Naive thymus-derived CD8-positive, alpha-beta T cell (primary cell): ENCODE data around the gene TMEM106B. TPM values are rescaled to one million over a fixed set of nuclear protein-coding genes. Genes with fewer than 3 reads are reported as not detected.
"Not testable (repeated sequence)": the region's sequence is repeated elsewhere in the genome, so short reads cannot be mapped to it uniquely, and the experiment has no call there.

Experiments used
- ATAC-seq, 2 donors: fragments of 150-1000 bp; cut with Tn5 transposase in 1 of 2; sonication (Bioruptor Pico), chemical (Tn5 transposase) in 1 of 2; 1 replicate in 1 of 2; 2 replicates in 1 of 2; pipeline ENCODE4 v1.10.0; 2021; ENCODE audit warnings: mild to moderate bottlenecking in 2 of 2, moderate library complexity in 2 of 2
- POLR2A ChIA-PET: fragments of 350-600 bp; sonication (Branson Sonifier 250); formaldehyde crosslinking; loops from one replicate; lab custom pipeline; 2021; ENCODE audit warnings: antibody characterized with exemption; lab: Charles Lee
- DNase-seq, 10 donors: peaks; one replicate each; pipeline versions ENCODE4 v3.0.0 to v3.0.0-alpha.2; 2020 to 2022
- H3K27ac Mint-ChIP-seq, 10 donors: one replicate each; pipeline ENCODE4 v1.8.0; 2020 to 2022; ENCODE audit warnings: mild to moderate bottlenecking in 10 of 10, mixed read lengths in 10 of 10, moderate library complexity in 4 of 10, inconsistent platforms in 1 of 10
- H3K27me3 Mint-ChIP-seq, 5 donors: one replicate each; pipeline ENCODE4 v1.8.0; 2021 to 2022; ENCODE audit warnings: mixed read lengths in 5 of 5
- H3K36me3 Mint-ChIP-seq, 3 donors: one replicate each; pipeline ENCODE4 v1.8.0; 2020 to 2022; ENCODE audit warnings: mixed read lengths in 3 of 3, mild to moderate bottlenecking in 2 of 3, inconsistent platforms in 1 of 3
- H3K4me1 Mint-ChIP-seq, 4 donors: one replicate each; pipeline ENCODE4 v1.8.0; 2021 to 2022; ENCODE audit warnings: mixed read lengths in 4 of 4
- H3K4me3 Mint-ChIP-seq, 10 donors: one replicate each; pipeline ENCODE4 v1.8.0; 2020 to 2022; ENCODE audit warnings: mild to moderate bottlenecking in 10 of 10, mixed read lengths in 10 of 10, moderate library complexity in 6 of 10, inconsistent platforms in 1 of 10
- H3K9me3 Mint-ChIP-seq, 9 donors: one replicate each; pipeline ENCODE4 v1.8.0; 2020 to 2022; ENCODE audit warnings: mixed read lengths in 9 of 9, mild to moderate bottlenecking in 3 of 9, inconsistent platforms in 1 of 9, moderate library complexity in 1 of 9
- polyA plus RNA-seq, 3 donors: library from polyadenylated mRNA; unstranded; fragments of 300-500 nt; fragmentation: Illumina TruSeq; gene quantifications; one replicate each; pipeline ENCODE4 v1.2.3, GENCODE V29; 2021
- total RNA-seq, 8 experiments: library from RNA in 2 of 8; stranded (reverse) in 2 of 8; gene quantifications; one replicate each; pipeline ENCODE4 v1.2.3 and lab custom pipeline; 2021 to 2026

TMEM106B gene
- total RNA-seq (10 to 100 TPM; 49.3 to 57.6 TPM), polyA plus RNA-seq (10 to 100 TPM; 40.9 to 45.6 (median 44.1) TPM), total RNA-seq (lab: John Stamatoyannopoulos, UW) (55.8 to 97.9 (median 77.3) reads per million in 6 experiments)

DNA sequence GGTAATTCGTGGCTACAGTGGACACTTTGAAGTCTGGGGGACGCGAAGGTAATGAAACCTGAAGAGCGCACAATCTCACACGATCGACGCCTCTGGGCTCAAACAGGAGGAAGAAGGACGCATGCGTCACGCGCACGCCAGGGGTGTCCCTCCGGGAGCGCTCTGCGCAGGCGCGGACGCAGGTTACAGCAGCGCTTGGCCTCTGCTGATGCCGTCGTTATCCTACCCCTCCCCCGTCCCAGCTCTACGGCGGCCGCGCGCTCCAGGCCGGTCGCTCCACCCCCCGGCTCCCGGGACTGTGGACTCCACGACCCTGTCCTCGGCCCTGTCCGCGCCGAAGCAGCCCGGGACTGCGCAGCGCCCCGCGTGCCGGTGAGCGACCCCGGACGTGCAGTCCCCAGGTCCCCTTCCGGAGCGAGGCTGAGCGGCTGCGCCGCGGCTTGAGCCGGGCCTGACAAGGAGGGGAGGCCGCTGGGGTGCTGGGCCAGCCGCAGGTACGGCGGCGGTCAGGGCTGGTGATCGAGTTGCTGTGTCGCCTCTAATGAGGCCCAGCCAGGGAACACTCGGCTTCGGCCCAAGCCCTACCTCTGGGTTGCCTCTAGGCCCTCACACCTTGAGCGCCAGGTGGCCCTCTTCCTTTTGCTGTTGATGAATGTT, at the start of gene TMEM106B:
Gene TMEM106B (plus strand): TSS at position 241 of the 657 bp plus-strand sequence. CDS start 3,517 bp downstream, outside the sequence.
- peaks cover 0 to 8% (median 0%) of the 10 kb centered on the region in 5 donors for H3K27me3 Mint-ChIP-seq
- POLR2A ChIA-PET: interaction anchor here (0.6 to 2.6 kb wide), 21 partner anchors 9 to 337 kb away, joined by 3 to 28 read pairs (median 4); partner anchors contain the start of gene VWDE
- peaks cover 0 to 22% (median 12%) of the 10 kb centered on the region in 3 donors for H3K36me3 Mint-ChIP-seq
- ATAC-seq (peak; percentile 87 to 88), DNase-seq (peak; percentile 94 to 99 (median 97))
- peak within 1 kb of the TSS; percentile 94 to 99 (median 98) for H3K4me3 Mint-ChIP-seq
- peak within 1 kb of the TSS; percentile 99 to 100 (median 99) for H3K27ac Mint-ChIP-seq
- H3K4me1 Mint-ChIP-seq: peaks cover 21 to 49% (median 45%) of the 10 kb centered on the region in 4 donors
- H3K9me3 Mint-ChIP-seq: no peaks in the 10 kb centered on the region

DNA sequence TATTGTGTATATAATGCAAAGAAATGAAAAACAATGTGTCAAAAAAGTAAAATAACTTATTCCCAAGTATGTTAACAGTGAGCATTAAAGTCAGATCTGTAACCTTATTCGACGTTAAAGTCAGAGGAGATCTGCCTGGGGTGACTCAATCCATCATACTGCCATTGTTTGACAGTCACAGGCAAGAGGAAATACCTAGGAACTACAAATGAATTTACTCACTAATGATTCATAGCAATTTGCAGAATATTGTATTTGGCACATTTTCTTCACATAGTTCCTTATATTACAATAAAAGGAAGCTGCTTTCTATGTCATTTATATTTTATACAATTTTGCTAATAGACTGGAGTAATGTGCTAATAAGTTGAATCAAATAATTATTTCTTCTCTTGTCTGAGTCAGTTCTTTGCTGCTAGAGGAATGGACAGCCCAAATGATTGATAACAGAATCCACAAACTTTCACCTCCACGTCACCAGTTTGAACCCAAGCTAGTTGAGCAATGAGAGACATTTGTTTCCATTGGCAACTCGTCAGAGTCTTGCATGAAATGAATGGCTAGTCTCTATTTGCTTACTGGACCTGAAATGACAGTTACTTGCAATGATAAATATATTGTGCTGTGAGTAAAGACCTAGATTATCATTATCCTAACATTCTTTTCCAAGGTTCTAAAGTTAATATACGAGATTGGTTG, 48.5 kb upstream of the TMEM106B start:
- Mint-ChIP-seq H3K27me3 (no peaks in the 10 kb centered on the region), H3K36me3 (peaks cover 0 to 32% (median 13%) of the 10 kb centered on the region in 3 donors), H3K9me3 (peaks cover 0 to 42% (median 15%) of the 10 kb centered on the region in 9 donors), H3K4me3 (no peak overlapping the region), H3K27ac (no peak overlapping the region), H3K4me1 (peaks cover 0 to 10% (median 0%) of the 10 kb centered on the region in 4 donors)
- POLR2A ChIA-PET: no interaction called here
- no peak for ATAC-seq
- DNase-seq: no peak

DNA sequence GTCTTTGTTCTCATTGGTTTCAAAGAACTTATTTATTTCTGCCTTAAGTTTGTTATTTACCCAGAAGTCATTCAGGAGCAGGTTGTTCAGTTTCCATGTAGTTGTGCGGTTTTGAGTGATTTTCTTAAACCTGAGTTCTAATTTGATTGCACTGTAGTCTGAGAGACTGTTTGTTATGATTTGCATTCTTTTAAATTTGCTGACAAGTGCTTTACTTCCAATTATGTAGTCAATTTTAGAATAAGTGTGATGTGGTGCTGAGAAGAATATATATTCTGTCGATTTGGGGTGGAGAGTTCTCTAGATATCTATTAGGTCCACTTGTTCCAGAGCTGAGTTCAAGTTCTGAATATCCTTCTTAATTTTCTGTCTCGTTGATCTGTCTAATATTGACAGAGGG, 43.0 kb upstream of the TMEM106B start:
- peaks cover 8 to 74% (median 34%) of the 10 kb centered on the region in 9 donors for H3K9me3 Mint-ChIP-seq
- DNase-seq, H3K4me3 Mint-ChIP-seq, ATAC-seq, H3K27me3 Mint-ChIP-seq: not testable (repeated sequence)
- H3K36me3 Mint-ChIP-seq: peaks cover 2 to 65% (median 40%) of the 10 kb centered on the region in 3 donors
- POLR2A ChIA-PET: interaction anchor here (1.2 kb wide), 1 partner anchor 42 kb away, joined by 3 read pairs; no protein-coding TSS in a partner anchor
- peaks cover 9 to 29% (median 28%) of the 10 kb centered on the region in 4 donors for H3K4me1 Mint-ChIP-seq
- peak overlapping the region in 3 of 10 donors; percentile 46 to 82 (median 49) for H3K27ac Mint-ChIP-seq

DNA sequence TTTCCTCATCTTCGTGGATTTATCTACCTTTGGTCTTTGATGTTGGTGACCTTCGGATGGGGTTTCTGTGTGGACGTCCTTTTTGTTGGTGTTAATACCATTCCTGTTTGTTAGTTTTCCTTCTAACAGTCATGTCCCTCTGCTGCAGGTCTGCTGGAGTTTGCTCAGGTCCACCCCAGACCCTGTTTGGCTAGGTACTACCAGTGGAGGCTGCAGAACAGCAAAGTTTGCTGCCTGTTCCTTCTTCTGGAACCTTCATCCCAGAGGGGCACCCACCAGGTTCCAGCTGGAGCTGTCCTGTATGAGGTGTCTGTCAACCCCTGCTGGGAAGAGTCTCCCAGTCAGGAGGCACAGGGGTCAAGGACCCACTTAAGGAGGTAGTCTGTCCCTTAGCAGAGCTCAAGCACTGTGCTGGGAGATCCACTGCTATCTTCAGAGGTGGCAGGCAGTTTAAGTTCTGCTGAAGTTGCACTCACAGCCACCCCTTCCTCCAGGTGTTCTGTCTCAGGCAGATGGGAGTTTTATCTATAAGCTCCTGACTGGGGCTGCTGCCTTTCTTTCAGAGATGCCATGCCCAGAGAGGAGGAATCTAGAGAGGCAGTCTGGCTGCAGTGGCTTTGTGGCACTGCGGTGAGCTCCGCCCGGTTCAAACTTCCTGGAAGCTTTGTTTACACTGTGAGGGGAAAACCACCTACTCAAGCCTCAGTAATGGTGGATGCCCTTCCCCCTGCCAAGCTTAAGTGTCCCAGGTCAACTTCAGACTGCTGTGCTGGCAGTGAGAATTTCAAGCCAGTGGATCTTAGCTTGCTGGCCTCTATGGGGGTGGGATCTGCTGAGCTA, 40.9 kb upstream of the TMEM106B start:
- peaks cover 8 to 61% (median 34%) of the 10 kb centered on the region in 9 donors for H3K9me3 Mint-ChIP-seq
- H3K27ac Mint-ChIP-seq: peak overlapping the region; percentile 53 to 95 (median 88)
- POLR2A ChIA-PET: interaction anchor here (1.1 to 2.5 kb wide), 2 partner anchors 9 to 41 kb away, joined by 8 to 28 read pairs; partner anchors contain the start of gene TMEM106B
- H3K27me3 Mint-ChIP-seq: not testable (repeated sequence)
- peaks cover 9 to 29% (median 28%) of the 10 kb centered on the region in 4 donors for H3K4me1 Mint-ChIP-seq
- ATAC-seq: peak; percentile 89 to 96
- peaks cover 2 to 60% (median 40%) of the 10 kb centered on the region in 3 donors for H3K36me3 Mint-ChIP-seq
- peak in 9 of 10 donors; percentile 12 to 67 (median 41) for DNase-seq
- H3K4me3 Mint-ChIP-seq: peak overlapping the region; percentile 40 to 80 (median 68)

DNA sequence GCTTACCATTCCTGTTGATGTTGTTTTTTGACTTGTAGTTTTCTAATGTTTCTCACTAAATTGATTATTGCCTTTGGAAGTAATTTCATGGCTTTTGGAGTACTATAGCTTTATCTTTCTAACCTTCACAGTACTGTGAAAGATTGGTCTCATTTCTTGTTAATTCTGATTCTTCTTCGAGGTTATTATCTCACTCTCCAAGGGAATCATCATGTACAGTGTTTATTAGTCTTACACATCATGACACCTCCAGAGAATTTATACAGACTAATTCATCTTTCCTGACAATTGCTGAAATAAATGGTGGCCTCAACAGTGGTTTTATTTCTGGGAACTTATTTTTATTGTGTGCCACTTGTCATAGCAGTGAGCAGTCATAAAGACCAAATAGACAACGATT, 37.4 kb upstream of the TMEM106B start:
- no peak for DNase-seq
- POLR2A ChIA-PET: interaction anchor here (0.7 kb wide), 1 partner anchor 38 kb away, joined by 4 read pairs; the partner anchor contains the start of gene TMEM106B
- H3K9me3 Mint-ChIP-seq: peaks cover 6 to 26% (median 14%) of the 10 kb centered on the region in 9 donors

DNA sequence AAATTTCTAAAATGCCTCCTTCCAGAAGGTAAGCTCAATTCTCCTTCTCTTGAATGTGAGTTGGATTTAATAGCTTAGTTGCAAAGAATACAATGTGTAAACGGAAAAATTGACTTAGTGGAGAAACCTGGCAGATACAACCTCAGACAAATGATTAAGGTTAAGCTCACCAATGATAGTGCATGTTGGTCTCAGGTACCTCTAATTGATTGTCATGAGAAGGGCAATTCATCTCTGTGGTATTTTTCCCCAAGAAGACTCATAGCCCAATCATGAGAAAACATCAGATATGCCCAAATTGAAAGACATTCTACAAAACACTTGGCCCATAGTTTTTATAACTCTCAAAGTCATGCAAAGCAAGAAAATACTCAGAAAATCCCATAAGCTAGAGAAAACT, 36.2 kb upstream of the TMEM106B start:
- Mint-ChIP-seq H3K9me3 (peaks cover 0 to 14% (median 7%) of the 10 kb centered on the region in 9 donors), H3K4me1 (peaks cover 3 to 20% (median 18%) of the 10 kb centered on the region in 4 donors), H3K27ac (peak overlapping the region in 1 of 10 donors; percentile 4), H3K4me3 (no peak overlapping the region), H3K36me3 (peaks cover 0 to 14% (median 7%) of the 10 kb centered on the region in 3 donors), H3K27me3 (no peaks in the 10 kb centered on the region)
- POLR2A ChIA-PET: interaction anchor here (0.6 to 1.0 kb wide), 4 partner anchors 15 to 315 kb away, joined by 3 to 7 read pairs (median 4); no protein-coding TSS in a partner anchor
- no peak for ATAC-seq
- DNase-seq: no peak

More for the DNA sequence above, 37.4 kb upstream of the TMEM106B start:
- H3K27me3 Mint-ChIP-seq: no peaks in the 10 kb centered on the region
- H3K4me3 Mint-ChIP-seq: no peak overlapping the region
- H3K27ac Mint-ChIP-seq: peak overlapping the region in 1 of 10 donors; percentile 21
- H3K36me3 Mint-ChIP-seq: peaks cover 2 to 26% (median 15%) of the 10 kb centered on the region in 3 donors
- peaks cover 9 to 29% (median 28%) of the 10 kb centered on the region in 4 donors for H3K4me1 Mint-ChIP-seq
- no peak for ATAC-seq

DNA sequence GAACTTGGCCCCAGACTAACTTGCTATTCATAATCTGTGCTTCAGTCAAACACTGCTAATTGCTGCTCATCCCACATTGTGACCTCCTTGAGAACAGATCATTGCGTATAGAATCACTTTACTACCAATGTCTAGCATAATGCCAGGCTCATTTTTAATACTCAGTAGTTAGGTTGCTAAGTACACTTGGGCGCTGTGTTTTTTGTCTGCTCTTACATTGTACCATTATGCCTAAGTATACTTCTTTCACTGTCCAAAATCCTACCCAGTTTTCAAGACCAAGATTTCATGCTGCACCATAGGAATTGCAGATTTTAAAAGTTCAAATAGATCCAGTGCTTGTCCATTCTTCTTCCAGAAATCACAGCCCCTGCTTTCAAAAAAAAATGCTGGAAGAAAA, 32.8 kb upstream of the TMEM106B start:
- no peak for ATAC-seq
- Mint-ChIP-seq H3K4me3 (no peak overlapping the region), H3K27me3 (no peaks in the 10 kb centered on the region), H3K9me3 (peaks cover 0 to 4% (median 0%) of the 10 kb centered on the region in 9 donors), H3K27ac (peak overlapping the region in 1 of 10 donors; percentile 7), H3K4me1 (no peaks in the 10 kb centered on the region), H3K36me3 (peaks cover 0 to 8% (median 0%) of the 10 kb centered on the region in 3 donors)
- POLR2A ChIA-PET: no interaction called here
- DNase-seq: no peak

DNA sequence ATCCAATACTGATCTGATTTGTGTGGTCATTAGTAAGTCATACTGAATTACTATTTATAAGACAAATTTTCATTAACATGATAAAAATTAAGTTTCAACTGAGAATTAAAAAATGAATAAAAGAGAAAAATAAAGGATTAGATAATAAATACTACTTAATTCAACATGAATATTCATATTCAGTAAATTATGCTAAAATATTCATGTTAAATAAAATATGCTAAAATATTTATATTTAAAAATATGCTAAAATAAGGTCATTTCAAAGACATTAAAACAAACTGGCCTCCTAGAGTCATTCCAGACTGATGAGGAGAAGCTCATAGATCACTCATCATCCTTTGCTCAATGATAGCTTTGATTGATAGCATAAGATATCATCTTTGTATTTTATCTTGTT, 16.7 kb upstream of the TMEM106B start:
- Mint-ChIP-seq H3K4me3 (no peak overlapping the region), H3K4me1 (peaks cover 0 to 2% (median 0%) of the 10 kb centered on the region in 4 donors), H3K27me3 (peaks cover 0 to 2% (median 0%) of the 10 kb centered on the region in 5 donors), H3K36me3 (peaks cover 0 to 5% (median 0%) of the 10 kb centered on the region in 3 donors), H3K9me3 (peaks cover 0 to 3% (median 0%) of the 10 kb centered on the region in 9 donors), H3K27ac (no peak overlapping the region)
- ATAC-seq (no peak), DNase-seq (no peak)
- POLR2A ChIA-PET: no interaction called here

DNA sequence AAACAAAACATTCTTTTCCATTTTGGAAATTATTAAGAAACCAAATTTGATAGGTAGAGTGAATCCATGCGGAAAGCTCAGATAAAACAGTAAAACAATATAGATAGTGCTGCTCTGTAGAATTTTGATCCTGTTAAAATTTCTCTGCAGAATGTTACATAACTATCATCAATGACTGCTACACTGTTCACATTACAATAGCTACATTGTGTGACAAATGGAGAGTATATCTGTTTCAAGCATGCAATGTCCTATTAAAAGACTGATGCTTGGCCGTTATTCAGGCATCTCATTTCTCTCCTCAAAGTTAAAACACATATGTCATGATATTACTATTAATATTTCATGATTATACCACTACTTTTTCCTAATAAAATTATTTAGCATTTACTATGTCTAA, 14.7 kb upstream of the TMEM106B start:
- H3K36me3 Mint-ChIP-seq: peaks cover 0 to 2% (median 0%) of the 10 kb centered on the region in 3 donors
- POLR2A ChIA-PET: interaction anchor here (1.3 to 1.4 kb wide), 2 partner anchors 11 to 14 kb away, joined by 3 read pairs; partner anchors contain the start of gene TMEM106B
- DNase-seq: no peak
- no peak for ATAC-seq
- H3K9me3 Mint-ChIP-seq: no peaks in the 10 kb centered on the region
- no peak overlapping the region for H3K27ac Mint-ChIP-seq
- H3K27me3 Mint-ChIP-seq: peaks cover 0 to 5% (median 0%) of the 10 kb centered on the region in 5 donors
- H3K4me3 Mint-ChIP-seq: no peak overlapping the region
- H3K4me1 Mint-ChIP-seq: peaks cover 0 to 2% (median 0%) of the 10 kb centered on the region in 4 donors

DNA sequence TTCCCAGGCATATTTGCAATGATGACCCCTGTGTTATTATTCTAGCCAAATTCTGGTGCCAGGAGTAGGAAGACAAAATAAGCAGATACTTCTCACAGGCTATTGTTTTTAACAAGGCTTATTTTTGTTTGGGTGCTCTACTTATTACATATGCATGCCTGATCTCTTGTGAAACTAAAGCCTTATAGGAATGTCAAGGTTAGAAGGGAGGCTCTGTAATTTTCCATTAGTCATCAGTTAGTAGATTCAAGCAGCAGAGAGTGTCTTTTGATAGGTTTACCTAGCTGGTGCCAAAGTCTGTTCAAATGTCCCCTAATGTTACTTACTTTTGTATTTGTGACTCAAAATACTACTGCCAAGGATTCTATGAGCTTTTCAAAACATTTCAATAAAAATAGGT, 11.7 kb upstream of the TMEM106B start:
- Mint-ChIP-seq H3K9me3 (no peaks in the 10 kb centered on the region), H3K4me3 (no peak overlapping the region), H3K27ac (no peak overlapping the region), H3K27me3 (peaks cover 0 to 6% (median 0%) of the 10 kb centered on the region in 5 donors), H3K4me1 (peaks cover 0 to 3% (median 0%) of the 10 kb centered on the region in 4 donors), H3K36me3 (no peaks in the 10 kb centered on the region)
- ATAC-seq (no peak), DNase-seq (no peak)
- POLR2A ChIA-PET: interaction anchor here (1.1 to 1.2 kb wide), 2 partner anchors 9 to 11 kb away, joined by 3 read pairs; partner anchors contain the start of gene TMEM106B

DNA sequence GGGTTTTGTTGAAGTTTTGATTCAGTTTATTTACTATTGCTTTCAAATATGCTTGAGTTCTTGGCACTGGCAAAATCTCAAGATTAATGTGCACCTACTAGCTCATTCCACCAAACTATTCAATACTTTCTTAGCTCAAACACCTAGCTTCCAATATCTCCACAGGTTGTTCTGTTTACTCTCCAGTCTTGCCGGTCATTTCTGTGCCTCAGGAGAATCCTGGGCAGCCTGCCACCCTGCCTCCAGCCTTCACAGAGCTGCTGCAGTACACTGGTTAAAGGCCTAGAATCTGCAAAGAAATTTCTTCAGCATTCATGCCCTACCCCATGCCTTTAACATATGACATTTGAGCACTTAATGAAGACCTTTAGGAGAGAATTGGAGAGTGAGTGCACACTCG, 4.0 kb upstream of the TMEM106B start:
- no peaks in the 10 kb centered on the region for H3K9me3 Mint-ChIP-seq
- H3K4me1 Mint-ChIP-seq: peaks cover 13 to 17% (median 16%) of the 10 kb centered on the region in 4 donors
- no peak for ATAC-seq
- no peak for DNase-seq
- POLR2A ChIA-PET: interaction anchor here (1.0 kb wide), 1 partner anchor 11 kb away, joined by 3 read pairs; no protein-coding TSS in a partner anchor
- H3K4me3 Mint-ChIP-seq: no peak overlapping the region
- peak overlapping the region in 1 of 10 donors; percentile 44 for H3K27ac Mint-ChIP-seq
- H3K27me3 Mint-ChIP-seq: peaks cover 0 to 9% (median 0%) of the 10 kb centered on the region in 5 donors
- no peaks in the 10 kb centered on the region for H3K36me3 Mint-ChIP-seq
